Right lobe of liver (tissue), 4 donors: ENCODE measurements around the gene TIMP1.

ENCODE experiments used
- POLR2A ChIP-seq: fragments of 450-650 bp; IDR thresholded peaks from one replicate; pipeline ENCODE4 v1.6.1; 2017; ENCODE audit warnings: antibody characterized with exemption, mild to moderate bottlenecking
- TF ChIP-seq, protein P1 (sequence below), 4 donors: fragments of 200-600 bp in 3 of 4; fragments of 450-650 bp in 1 of 4; IDR thresholded peaks; one replicate each; pipeline versions ENCODE4 v1.5.1 to v1.8.0; 2016 to 2022; ENCODE audit warnings: antibody characterized with exemption in 4 of 4, mild to moderate bottlenecking in 2 of 4
- donor health status: DM: no; HTN: no; CAD: no.
- donor health status: DM: no; HTN: no; CAD: no.
- donor health status: DM: no; HTN: yes; CAD: no.

DNA sequence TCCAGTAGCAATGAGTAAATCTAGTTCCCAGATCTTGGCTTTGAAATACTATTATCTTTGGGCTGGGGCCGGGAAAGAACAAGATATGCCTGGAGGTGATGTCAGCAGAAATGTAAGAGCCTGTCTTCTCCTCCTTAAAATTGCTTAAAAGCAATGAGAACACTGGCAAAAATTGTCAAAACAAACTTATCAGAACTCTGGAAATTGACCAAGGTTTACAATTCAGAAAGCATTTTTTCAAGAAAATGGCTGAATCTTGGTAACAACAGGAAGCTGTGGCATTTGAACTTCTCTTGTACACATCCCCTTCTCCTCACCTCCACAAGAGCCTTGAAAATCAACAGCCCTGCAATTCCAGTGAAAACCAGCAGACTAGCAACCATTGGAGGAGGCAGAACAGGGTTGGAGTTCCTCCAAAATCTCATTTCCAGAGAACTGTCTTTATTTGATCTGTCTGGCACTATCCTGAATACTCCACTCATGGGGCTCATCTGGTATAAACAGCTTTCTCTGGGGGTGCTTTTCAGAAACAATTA lies 13.5 kb downstream of the TIMP1 start:
- TF ChIP-seq, protein P1, sequence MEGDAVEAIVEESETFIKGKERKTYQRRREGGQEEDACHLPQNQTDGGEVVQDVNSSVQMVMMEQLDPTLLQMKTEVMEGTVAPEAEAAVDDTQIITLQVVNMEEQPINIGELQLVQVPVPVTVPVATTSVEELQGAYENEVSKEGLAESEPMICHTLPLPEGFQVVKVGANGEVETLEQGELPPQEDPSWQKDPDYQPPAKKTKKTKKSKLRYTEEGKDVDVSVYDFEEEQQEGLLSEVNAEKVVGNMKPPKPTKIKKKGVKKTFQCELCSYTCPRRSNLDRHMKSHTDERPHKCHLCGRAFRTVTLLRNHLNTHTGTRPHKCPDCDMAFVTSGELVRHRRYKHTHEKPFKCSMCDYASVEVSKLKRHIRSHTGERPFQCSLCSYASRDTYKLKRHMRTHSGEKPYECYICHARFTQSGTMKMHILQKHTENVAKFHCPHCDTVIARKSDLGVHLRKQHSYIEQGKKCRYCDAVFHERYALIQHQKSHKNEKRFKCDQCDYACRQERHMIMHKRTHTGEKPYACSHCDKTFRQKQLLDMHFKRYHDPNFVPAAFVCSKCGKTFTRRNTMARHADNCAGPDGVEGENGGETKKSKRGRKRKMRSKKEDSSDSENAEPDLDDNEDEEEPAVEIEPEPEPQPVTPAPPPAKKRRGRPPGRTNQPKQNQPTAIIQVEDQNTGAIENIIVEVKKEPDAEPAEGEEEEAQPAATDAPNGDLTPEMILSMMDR (IDR thresholded peaks at IDR 0.05) = no peak
- no peak for TF ChIP-seq POLR2A
